Measurements from ENCODE around the gene CDRT4.

CDRT4 gene

DNA sequence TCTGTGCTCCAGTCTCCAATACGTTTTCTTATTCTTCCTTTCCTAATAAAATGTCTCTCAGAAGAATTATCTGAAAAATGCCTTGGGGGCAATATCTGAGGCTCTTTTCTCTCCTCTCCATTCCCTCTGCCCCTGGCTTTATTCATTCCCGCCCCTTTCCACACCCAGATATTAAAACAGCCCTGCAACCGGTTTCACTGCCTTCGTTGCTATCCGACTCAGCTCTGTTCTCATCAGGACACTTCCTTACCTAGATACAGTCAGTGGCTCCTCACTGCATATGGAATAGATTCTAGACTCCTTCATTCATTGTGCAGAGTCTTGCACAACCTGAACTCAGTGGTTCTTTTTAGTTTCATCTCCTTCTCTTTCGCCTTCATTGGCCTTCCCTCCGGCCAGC lies 74.0 kb downstream of the CDRT4 start:
- no peak for DNase-seq (ENCODE audit: low read depth)

DNA sequence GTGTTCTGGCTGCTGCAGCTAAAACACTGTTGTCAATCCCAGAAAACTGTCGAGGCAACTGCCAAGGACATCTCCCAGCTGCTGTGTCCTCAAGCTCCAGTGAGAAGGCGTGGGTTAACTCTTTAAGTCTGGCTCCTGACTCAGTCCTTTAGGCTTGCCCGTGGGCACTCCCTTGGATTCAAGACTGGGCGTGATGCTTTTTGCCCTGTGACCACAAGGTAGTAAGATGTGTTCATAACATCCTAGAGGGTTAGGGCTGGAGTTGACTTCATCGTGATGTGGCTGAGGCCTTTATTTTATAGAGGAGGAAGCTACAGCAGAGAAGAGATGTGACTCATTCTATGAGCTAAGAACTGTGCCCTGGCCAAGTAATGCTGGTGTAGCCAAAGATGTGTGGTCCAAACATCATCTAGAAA lies 75.1 kb downstream of the CDRT4 start:
- no peak for DNase-seq (ENCODE audit: low read depth)

- DNase-seq (ENCODE audit: low read depth): no peak
Measured at GRCh38 chr17:15388356-15389041, 78.9 kb downstream of the CDRT4 start.

DNA sequence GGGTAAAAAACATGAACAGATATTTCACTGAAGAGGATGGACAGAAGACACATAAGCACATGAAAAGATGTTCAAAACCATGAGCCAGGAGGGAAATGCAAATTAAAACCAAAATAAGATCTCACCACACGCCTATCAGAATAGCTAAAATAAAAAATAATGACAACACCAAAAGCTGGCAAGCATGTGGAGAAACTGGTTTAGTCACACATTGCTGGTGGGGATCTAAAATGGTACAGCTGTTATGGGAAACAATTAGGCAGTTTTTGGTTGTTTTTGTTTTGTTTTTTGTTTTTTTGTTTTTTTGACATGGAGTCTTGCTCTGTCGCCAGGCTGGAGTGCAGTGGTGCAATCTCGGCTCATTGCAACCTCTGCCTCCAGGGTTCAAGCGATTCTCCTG lies 81.3 kb downstream of the CDRT4 start:
- DNase-seq (ENCODE audit: low read depth): no peak

Measured in stimulated activated CD8-positive, alpha-beta memory T cell treated with anti-CD3 and anti-CD28 coated beads, Interleukin-15, amount 100 ng/mL, for 1 hour (primary cell).